ENCODE measurements around the gene SHANK1. TPM values are rescaled to one million over a fixed set of nuclear protein-coding genes. Genes with fewer than 3 reads are reported as not detected.

Gene SHANK1
- total RNA-seq, 1 experiment from 2014 or later = 6.3 TPM

GRCh38 chr19:50711805-50712204, 7.8 kb downstream of the SHANK1 start:
- no peak for DNase-seq (ENCODE audit: low read depth)

- no peak for DNase-seq (ENCODE audit: low read depth)
Observed at GRCh38 chr19:50711196-50711595, 8.4 kb downstream of the SHANK1 start.

- no peak for DNase-seq (ENCODE audit: low read depth)
Observed at GRCh38 chr19:50710612-50711011, 9.0 kb downstream of the SHANK1 start.

GRCh38 chr19:50710094-50710493, 9.5 kb downstream of the SHANK1 start:
- DNase-seq (ENCODE audit: low read depth) = no peak

GRCh38 chr19:50708179-50708879, 11.3 kb downstream of the SHANK1 start:
- DNase-seq (ENCODE audit: low read depth) = no peak

GRCh38 chr19:50706387-50706786, 13.2 kb downstream of the SHANK1 start:
- DNase-seq (ENCODE audit: low read depth) = no peak

- peak; percentile 72 for DNase-seq (ENCODE audit: low read depth)
Observed at GRCh38 chr19:50705422-50706019, 14.1 kb downstream of the SHANK1 start.

GRCh38 chr19:50703915-50704796, 15.4 kb downstream of the SHANK1 start:
- no peak for DNase-seq (ENCODE audit: low read depth)

GRCh38 chr19:50702871-50703829, 16.5 kb downstream of the SHANK1 start:
- DNase-seq (ENCODE audit: low read depth) = no peak

- DNase-seq (ENCODE audit: low read depth) = no peak
Observed at GRCh38 chr19:50702158-50702870, 17.3 kb downstream of the SHANK1 start.

GRCh38 chr19:50701367-50701985, 18.1 kb downstream of the SHANK1 start:
- DNase-seq (ENCODE audit: low read depth) = no peak

GRCh38 chr19:50697414-50698124, 22.0 kb downstream of the SHANK1 start:
- no peak for DNase-seq (ENCODE audit: low read depth)

- no peak for DNase-seq (ENCODE audit: low read depth)
Observed at GRCh38 chr19:50696094-50696483, 23.5 kb downstream of the SHANK1 start.

GRCh38 chr19:50695251-50696093, 24.1 kb downstream of the SHANK1 start:
- no peak for DNase-seq (ENCODE audit: low read depth)

- no peak for DNase-seq (ENCODE audit: low read depth)
Observed at GRCh38 chr19:50694815-50695145, 24.8 kb downstream of the SHANK1 start.

- no peak for DNase-seq (ENCODE audit: low read depth)
Observed at GRCh38 chr19:50693064-50693975, 26.3 kb downstream of the SHANK1 start.

- DNase-seq (ENCODE audit: low read depth) = no peak
Observed at GRCh38 chr19:50690439-50690838, 29.2 kb downstream of the SHANK1 start.

GRCh38 chr19:50688766-50689165, 30.8 kb downstream of the SHANK1 start:
- no peak for DNase-seq (ENCODE audit: low read depth)

All from LHCN-M2 (cell line).